Ishikawa (cell line): ENCODE results near the gene RASA3.

Experiments
- CEBPB ChIP-seq: IDR thresholded peaks from 2 replicates; pipeline ENCODE4 v1.6.1; 2012
- CREB1 ChIP-seq: IDR thresholded peaks from 2 replicates; pipeline ENCODE4 v1.6.1; 2012; ENCODE audit warnings: low read depth
- EGR1 ChIP-seq: IDR thresholded peaks from 2 replicates; pipeline ENCODE4 v1.6.1; 2012
- EP300 ChIP-seq: IDR thresholded peaks from 2 replicates; pipeline ENCODE4 v1.6.1; 2012; ENCODE audit warnings: borderline replicate concordance
- FOXM1 ChIP-seq: IDR thresholded peaks from 2 replicates; pipeline ENCODE4 v1.6.1; 2012; ENCODE audit warnings: low read depth, borderline replicate concordance
- MAX ChIP-seq: IDR thresholded peaks from 2 replicates; pipeline ENCODE4 v1.6.1; 2012
- NFIC ChIP-seq: IDR thresholded peaks from 2 replicates; pipeline ENCODE4 v1.6.1; 2012
- RAD21 ChIP-seq: IDR thresholded peaks from 2 replicates; pipeline ENCODE4 v1.6.1; 2012; ENCODE audit warnings: low read depth
- REST ChIP-seq: IDR thresholded peaks from 2 replicates; pipeline ENCODE4 v1.6.1; 2012; ENCODE audit warnings: low read depth, mild to moderate bottlenecking
- TAF1 ChIP-seq: IDR thresholded peaks from 2 replicates; pipeline ENCODE4 v1.6.1; 2012; ENCODE audit warnings: low read depth, mild to moderate bottlenecking
- TCF12 ChIP-seq: IDR thresholded peaks from 2 replicates; pipeline ENCODE4 v1.6.1; 2012; ENCODE audit warnings: low read depth
- TEAD4 ChIP-seq: IDR thresholded peaks from 2 replicates; pipeline ENCODE4 v1.6.1; 2012
- YY1 ChIP-seq: IDR thresholded peaks from 2 replicates; pipeline ENCODE4 v1.6.1; 2012; ENCODE audit warnings: low read depth
- ZBTB7A ChIP-seq: IDR thresholded peaks from 2 replicates; pipeline ENCODE4 v1.6.1; 2012; ENCODE audit warnings: low read depth
- TF ChIP-seq, protein P1 (sequence below): IDR thresholded peaks from 2 replicates; pipeline ENCODE4 v1.6.1; 2012

The RASA3 gene

GRCh38 chr13:114096811-114097211 lies 35.6 kb downstream of the RASA3 start:
- no peak for TF ChIP-seq ZBTB7A
- TF ChIP-seq, protein P1, sequence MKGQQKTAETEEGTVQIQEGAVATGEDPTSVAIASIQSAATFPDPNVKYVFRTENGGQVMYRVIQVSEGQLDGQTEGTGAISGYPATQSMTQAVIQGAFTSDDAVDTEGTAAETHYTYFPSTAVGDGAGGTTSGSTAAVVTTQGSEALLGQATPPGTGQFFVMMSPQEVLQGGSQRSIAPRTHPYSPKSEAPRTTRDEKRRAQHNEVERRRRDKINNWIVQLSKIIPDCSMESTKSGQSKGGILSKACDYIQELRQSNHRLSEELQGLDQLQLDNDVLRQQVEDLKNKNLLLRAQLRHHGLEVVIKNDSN: no peak
- TF ChIP-seq EGR1: no peak
- TF ChIP-seq YY1: no peak
- TF ChIP-seq FOXM1: no peak
- no peak for TF ChIP-seq NFIC
- TF ChIP-seq TAF1: no peak
- no peak for TF ChIP-seq RAD21
- TF ChIP-seq TCF12: no peak
- TF ChIP-seq TEAD4: no peak
- no peak for TF ChIP-seq MAX
- no peak for TF ChIP-seq EP300

- TF ChIP-seq YY1: no peak
- no peak for TF ChIP-seq ZBTB7A
- no peak for TF ChIP-seq REST
- no peak for TF ChIP-seq CEBPB
- no peak for TF ChIP-seq EP300
- TF ChIP-seq, protein P1: no peak
- no peak for TF ChIP-seq RAD21
- no peak for TF ChIP-seq CREB1
- no peak for TF ChIP-seq FOXM1
- no peak for TF ChIP-seq TEAD4
- TF ChIP-seq EGR1: no peak
- TF ChIP-seq NFIC: no peak
- TF ChIP-seq MAX: no peak
- no peak for TF ChIP-seq TCF12
- no peak for TF ChIP-seq TAF1
Observed at GRCh38 chr13:114096031-114096485, 36.4 kb downstream of the RASA3 start.

GRCh38 chr13:114095486-114095885 lies 36.9 kb downstream of the RASA3 start:
- TF ChIP-seq RAD21: no peak
- TF ChIP-seq TCF12: no peak
- no peak for TF ChIP-seq TAF1
- TF ChIP-seq EP300: no peak
- TF ChIP-seq TEAD4: no peak
- no peak for TF ChIP-seq ZBTB7A
- TF ChIP-seq FOXM1: no peak
- TF ChIP-seq EGR1: no peak
- no peak for TF ChIP-seq CEBPB
- TF ChIP-seq NFIC: no peak
- no peak for TF ChIP-seq YY1
- TF ChIP-seq MAX: no peak
- TF ChIP-seq, protein P1: no peak
- TF ChIP-seq CREB1: no peak
- TF ChIP-seq REST: no peak

DNA sequence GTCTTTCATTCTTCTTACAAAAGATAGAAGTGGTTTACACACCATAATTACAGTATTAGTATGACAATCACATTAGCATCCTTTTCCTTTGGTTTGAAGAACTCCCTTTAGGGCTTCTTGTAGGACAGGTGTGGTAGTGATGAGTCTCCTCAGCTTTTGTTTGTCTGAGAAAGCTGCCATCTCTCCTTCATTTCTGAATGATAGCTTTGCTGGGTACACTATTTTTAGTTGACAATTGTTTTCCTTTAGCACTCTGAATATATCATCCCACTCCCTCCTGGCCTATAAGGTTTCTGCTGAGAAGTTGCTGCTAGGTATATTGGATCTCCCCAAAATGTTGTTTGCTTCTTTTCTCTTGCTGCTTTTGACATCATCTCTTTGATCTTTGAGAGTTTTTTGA lies 39.3 kb downstream of the RASA3 start:
- TF ChIP-seq REST (no peak), RAD21 (no peak), YY1 (no peak), FOXM1 (no peak), EP300 (no peak), EGR1 (no peak)
- TF ChIP-seq, protein P1: no peak
